Thymus (tissue), 11 donors: ENCODE measurements around the gene ATAD3B. TPM values are rescaled to one million over a fixed set of nuclear protein-coding genes. Genes with fewer than 3 reads are reported as not detected.
"Not testable (repeated sequence)": the region's sequence is repeated elsewhere in the genome, so short reads cannot be mapped to it uniquely, and the experiment has no call there.

Experiments used
- DNase-seq, 9 donors: peaks; one replicate each; pipeline ENCODE4 v3.0.0-alpha.2; 2013; ENCODE audit warnings: low spot score in 9 of 9, low read depth in 6 of 9, missing footprints in 1 of 9
- H3K27ac ChIP-seq, 2 donors: one replicate each; pipeline ENCODE4 v1.5.1; 2013; ENCODE audit warnings: control low read depth in 1 of 2, low read depth in 1 of 2, low read length in 1 of 2, mild to moderate bottlenecking in 1 of 2, moderate library complexity in 1 of 2
- H3K27me3 ChIP-seq, 2 donors: one replicate each; pipeline ENCODE4 v1.5.1; 2013; ENCODE audit warnings: low read length in 1 of 2; ENCODE audit not compliant: control insufficient read depth in 2 of 2, insufficient read depth in 1 of 2
- H3K36me3 ChIP-seq, 2 donors: one replicate each; pipeline ENCODE4 v1.5.1; 2013; ENCODE audit warnings: low read length in 1 of 2, mild to moderate bottlenecking in 1 of 2, moderate library complexity in 1 of 2; ENCODE audit not compliant: control insufficient read depth in 2 of 2, insufficient read depth in 2 of 2
- H3K4me1 ChIP-seq, 2 donors: one replicate each; pipeline ENCODE4 v1.5.1; 2013; ENCODE audit warnings: low read length in 2 of 2; ENCODE audit not compliant: control insufficient read depth in 2 of 2, insufficient read depth in 2 of 2
- H3K4me3 ChIP-seq, 2 donors: one replicate each; pipeline ENCODE4 v1.5.1; 2013; ENCODE audit warnings: low read length in 2 of 2, control low read depth in 1 of 2, mild to moderate bottlenecking in 1 of 2
- H3K9me3 ChIP-seq, 2 donors: one replicate each; pipeline ENCODE4 v1.5.1; 2013; ENCODE audit warnings: low read length in 1 of 2, mild to moderate bottlenecking in 1 of 2; ENCODE audit not compliant: control insufficient read depth in 2 of 2, insufficient read depth in 1 of 2
- WGBS: extraction: QIAGEN DNeasy Blood & Tissue Kit; methylation state at CpG from one replicate; pipeline ENCODE4 v1.1.7; 2013; 5-methylcytosine and 5-hydroxymethylcytosine counted together
- polyA plus RNA-seq: library from polyadenylated mRNA; stranded (reverse); fragments of 200-250 nt; gene quantifications from one replicate; pipeline ENCODE4 v1.2.3, GENCODE V29; 2013
- total RNA-seq: library from RNA; stranded (reverse); fragments of 120-200 nt; gene quantifications from one replicate; pipeline ENCODE4 v1.2.4, GENCODE V29; 2013
- donor health status: healthy.

Gene ATAD3B
- total and polyA plus RNA-seq, 2 donors = 14.9 to 58.9 TPM

- DNase-seq = peak; percentile 87 to 98 (median 94)
- Histone ChIP-seq H3K4me1 (peaks cover 4 to 5% of the 10 kb centered on the region in 2 donors), H3K9me3 (no peaks in the 10 kb centered on the region), H3K36me3 (no peaks in the 10 kb centered on the region), H3K4me3 (peak within 1 kb of the TSS; percentile 69 to 73), H3K27me3 (no peaks in the 10 kb centered on the region), H3K27ac (peak within 1 kb of the TSS; percentile 69)
- WGBS = under 1% methylated on average over 99 of the region's 99 CpGs
Measured at GRCh38 chr1:1511533-1512285, 40.1 kb downstream of the ATAD3B start, which contains the start of gene ATAD3A. TSS of gene ATAD3A (plus strand) at chr1:1512162. CDS start at chr1:1512269, 107 bp downstream.

- WGBS = 0% methylated on average over 45 of the region's 52 CpGs
- H3K4me1 ChIP-seq, H3K9me3 ChIP-seq, DNase-seq, H3K36me3 ChIP-seq, H3K27ac ChIP-seq, H3K27me3 ChIP-seq: not testable (repeated sequence)
- peak overlapping the region; percentile 43 to 69 for H3K4me3 ChIP-seq
Measured at GRCh38 chr1:1512425-1512824, 40.9 kb downstream of the ATAD3B start.

GRCh38 chr1:1513675-1514074 lies 42.1 kb downstream of the ATAD3B start:
- DNase-seq, H3K4me3 ChIP-seq, H3K27me3 ChIP-seq, H3K9me3 ChIP-seq, H3K27ac ChIP-seq, H3K4me1 ChIP-seq: not testable (repeated sequence)
- 98% methylated on average over 17 of the region's 18 CpGs for WGBS
- peaks cover 7 to 15% of the 10 kb centered on the region in 2 donors for H3K36me3 ChIP-seq

GRCh38 chr1:1514376-1514775 lies 42.8 kb downstream of the ATAD3B start:
- not testable (repeated sequence) for H3K9me3 ChIP-seq, H3K4me1 ChIP-seq, H3K27ac ChIP-seq, H3K27me3 ChIP-seq, DNase-seq, H3K4me3 ChIP-seq
- 74% methylated on average over 14 of the region's 16 CpGs for WGBS
- H3K36me3 ChIP-seq = peaks cover 7 to 17% of the 10 kb centered on the region in 2 donors

GRCh38 chr1:1516923-1517322 lies 45.4 kb downstream of the ATAD3B start:
- 98% methylated on average over 14 of the region's 14 CpGs for whole genome bisulfite sequencing
- H3K27me3 ChIP-seq, H3K4me3 ChIP-seq, H3K9me3 ChIP-seq, DNase-seq, H3K27ac ChIP-seq, H3K4me1 ChIP-seq: not testable (repeated sequence)
- peaks cover 13 to 34% of the 10 kb centered on the region in 2 donors for H3K36me3 ChIP-seq

GRCh38 chr1:1517973-1518620 lies 46.5 kb downstream of the ATAD3B start:
- DNase-seq = no peak
- Histone ChIP-seq H3K9me3 (no peaks in the 10 kb centered on the region), H3K4me3 (no peak overlapping the region), H3K27ac (no peak overlapping the region), H3K27me3 (no peaks in the 10 kb centered on the region), H3K36me3 (peaks cover 13 to 34% of the 10 kb centered on the region in 2 donors), H3K4me1 (no peaks in the 10 kb centered on the region)
- WGBS = 97% methylated on average over 28 of the region's 28 CpGs

GRCh38 chr1:1518621-1519007 lies 47.0 kb downstream of the ATAD3B start:
- H3K27ac ChIP-seq, H3K27me3 ChIP-seq, H3K4me1 ChIP-seq, DNase-seq, H3K4me3 ChIP-seq, H3K9me3 ChIP-seq: not testable (repeated sequence)
- peaks cover 16 to 34% of the 10 kb centered on the region in 2 donors for H3K36me3 ChIP-seq
- WGBS = 98% methylated on average over 17 of the region's 19 CpGs

GRCh38 chr1:1519805-1520505 lies 48.4 kb downstream of the ATAD3B start:
- WGBS = 98% methylated on average over 51 of the region's 51 CpGs
- H3K9me3 ChIP-seq, H3K27me3 ChIP-seq, H3K4me3 ChIP-seq, H3K4me1 ChIP-seq, H3K27ac ChIP-seq, DNase-seq: not testable (repeated sequence)
- peaks cover 18 to 35% of the 10 kb centered on the region in 2 donors for H3K36me3 ChIP-seq

- no peak overlapping the region for H3K4me3 ChIP-seq
- no peak for DNase-seq
- H3K27me3 ChIP-seq = no peaks in the 10 kb centered on the region
- H3K27ac ChIP-seq = no peak overlapping the region
- peaks cover 25 to 38% of the 10 kb centered on the region in 2 donors for H3K36me3 ChIP-seq
- 95% methylated on average over 19 of the region's 19 CpGs for WGBS
- H3K9me3 ChIP-seq = no peaks in the 10 kb centered on the region
- H3K4me1 ChIP-seq = no peaks in the 10 kb centered on the region
Measured at GRCh38 chr1:1521331-1521730, 49.8 kb downstream of the ATAD3B start.
